SU-DHL-6 (cell line): Measurements from ENCODE around the gene HIP1R.

Experiments used
- H2AFZ ChIP-seq: fragments of 200-600 bp; sonication (generic); 2 replicates; pipeline ENCODE4 v1.6.1; 2014; ENCODE audit warnings: low read depth, mild to moderate bottlenecking, moderate library complexity, mixed read lengths, antibody characterized with exemption, low read length; ENCODE audit not compliant: severe bottlenecking
- H3F3A ChIP-seq: fragments of 200-600 bp; shearing (Covaris generic); 2 replicates; pipeline ENCODE4 v1.6.0; 2016; ENCODE audit warnings: antibody characterized with exemption, mild to moderate bottlenecking; ENCODE audit not compliant: insufficient read depth
- H3K27ac ChIP-seq: fragments of 200-600 bp; sonication (generic); 2 replicates; pipeline ENCODE4 v1.5.1; 2016; ENCODE audit warnings: low read depth, mild to moderate bottlenecking, low read length, moderate library complexity, mixed read lengths
- H3K27me3 ChIP-seq: fragments of 200-600 bp; sonication (generic), shearing (Covaris generic); 2 replicates; pipeline ENCODE4 v1.6.0; 2014; ENCODE audit warnings: mild to moderate bottlenecking, low read length
- H3K36me3 ChIP-seq: fragments of 200-600 bp; sonication (generic); 2 replicates; pipeline ENCODE4 v1.6.1; 2014; ENCODE audit warnings: mild to moderate bottlenecking, low read length, mixed read lengths
- H3K4me2 ChIP-seq: fragments of 300-600, 200-600 bp; shearing (Covaris generic), sonication (generic); 2 replicates; pipeline ENCODE4 v1.6.0; 2014; ENCODE audit warnings: low read length, low read depth, mild to moderate bottlenecking; ENCODE audit not compliant: poor library complexity, severe bottlenecking
- H3K4me3 ChIP-seq: fragments of 200-600 bp; sonication (generic); 2 replicates; pipeline ENCODE4 v1.5.1; 2014; ENCODE audit warnings: antibody characterized with exemption, low read length, mild to moderate bottlenecking, mixed read lengths; ENCODE audit not compliant: insufficient read depth, poor library complexity, severe bottlenecking
- H3K79me2 ChIP-seq: fragments of 200-600 bp; sonication (generic); 2 replicates; pipeline ENCODE4 v1.6.1; 2014; ENCODE audit warnings: mild to moderate bottlenecking, low read length, moderate library complexity; ENCODE audit not compliant: insufficient read depth
- H3K9ac ChIP-seq: fragments of 200-600 bp; sonication (generic); 2 replicates; pipeline ENCODE4 v1.7.0; 2014; ENCODE audit warnings: mild to moderate bottlenecking, low read length
- H3K9me2 ChIP-seq: fragments of 200-600 bp; sonication (generic); replicated peaks from 2 replicates; pipeline ENCODE4 v1.6.1; 2014; ENCODE audit warnings: low read length; ENCODE audit not compliant: insufficient read depth
- H3K9me3 ChIP-seq: fragments of 200-600 bp; sonication (generic); 2 replicates; pipeline ENCODE4 v1.6.1; 2014; ENCODE audit warnings: low read length, mixed read lengths; ENCODE audit not compliant: insufficient read depth
- H4K20me1 ChIP-seq: fragments of 200-600 bp; sonication (generic); 2 replicates; pipeline ENCODE4 v1.6.1; 2014; ENCODE audit warnings: low read depth, mild to moderate bottlenecking, antibody characterized with exemption, low read length, moderate library complexity, mixed read lengths
- EZH2phosphoT487 ChIP-seq: fragments of 200-600 bp; sonication (generic), shearing (Covaris generic); conservative IDR thresholded peaks from 2 replicates; pipeline ENCODE4 v1.6.1; 2018; ENCODE audit warnings: mild to moderate bottlenecking, antibody characterized with exemption, low read length, moderate library complexity, mixed read lengths
- TF ChIP-seq, protein P1 (sequence below): fragments of 200-600 bp; sonication (generic); IDR thresholded peaks from one replicate; pipeline ENCODE4 v1.5.1; 2017; ENCODE audit warnings: antibody characterized with exemption, mild to moderate bottlenecking, low read length, moderate library complexity; ENCODE audit not compliant: insufficient read depth, poor library complexity, severe bottlenecking

The HIP1R gene

DNA sequence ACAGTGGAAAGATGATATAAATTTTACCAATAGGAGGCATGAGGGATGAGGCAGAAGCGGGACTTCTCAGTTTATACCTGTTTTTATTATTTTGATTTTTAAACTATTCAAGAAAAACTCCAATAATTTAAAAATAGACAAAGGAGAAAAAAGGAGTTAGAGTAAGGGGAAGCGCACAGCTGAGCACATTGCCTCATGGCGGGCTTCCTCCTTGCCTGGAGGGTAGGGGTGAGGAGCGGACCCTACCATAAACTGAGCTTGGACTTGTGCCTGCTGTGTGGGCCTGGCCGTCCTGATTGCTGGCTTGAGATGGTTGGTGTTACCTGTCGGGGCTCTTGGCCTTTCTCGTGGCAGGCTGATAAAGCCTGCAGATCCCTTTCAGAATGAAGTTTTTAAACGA, 15.1 kb upstream of the HIP1R start:
- TF ChIP-seq, protein P1, sequence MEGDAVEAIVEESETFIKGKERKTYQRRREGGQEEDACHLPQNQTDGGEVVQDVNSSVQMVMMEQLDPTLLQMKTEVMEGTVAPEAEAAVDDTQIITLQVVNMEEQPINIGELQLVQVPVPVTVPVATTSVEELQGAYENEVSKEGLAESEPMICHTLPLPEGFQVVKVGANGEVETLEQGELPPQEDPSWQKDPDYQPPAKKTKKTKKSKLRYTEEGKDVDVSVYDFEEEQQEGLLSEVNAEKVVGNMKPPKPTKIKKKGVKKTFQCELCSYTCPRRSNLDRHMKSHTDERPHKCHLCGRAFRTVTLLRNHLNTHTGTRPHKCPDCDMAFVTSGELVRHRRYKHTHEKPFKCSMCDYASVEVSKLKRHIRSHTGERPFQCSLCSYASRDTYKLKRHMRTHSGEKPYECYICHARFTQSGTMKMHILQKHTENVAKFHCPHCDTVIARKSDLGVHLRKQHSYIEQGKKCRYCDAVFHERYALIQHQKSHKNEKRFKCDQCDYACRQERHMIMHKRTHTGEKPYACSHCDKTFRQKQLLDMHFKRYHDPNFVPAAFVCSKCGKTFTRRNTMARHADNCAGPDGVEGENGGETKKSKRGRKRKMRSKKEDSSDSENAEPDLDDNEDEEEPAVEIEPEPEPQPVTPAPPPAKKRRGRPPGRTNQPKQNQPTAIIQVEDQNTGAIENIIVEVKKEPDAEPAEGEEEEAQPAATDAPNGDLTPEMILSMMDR, result no peak
- TF ChIP-seq EZH2phosphoT487, result no peak
- H3K4me2 ChIP-seq, result no peak overlapping the region
- H3K4me3 ChIP-seq, result no peak overlapping the region
- no peak overlapping the region for H2AFZ ChIP-seq
- H3K27ac ChIP-seq, result no peak overlapping the region
- no peaks in the 10 kb centered on the region for H3K9me3 ChIP-seq
- no peaks in the 10 kb centered on the region for H4K20me1 ChIP-seq
- H3K79me2 ChIP-seq, result no peaks in the 10 kb centered on the region
- no peaks in the 10 kb centered on the region for H3K27me3 ChIP-seq
- H3K36me3 ChIP-seq, result no peaks in the 10 kb centered on the region
- H3K9ac ChIP-seq, result no peak overlapping the region
- no peaks in the 10 kb centered on the region for H3K9me2 ChIP-seq
- no peaks in the 10 kb centered on the region for H3F3A ChIP-seq

DNA sequence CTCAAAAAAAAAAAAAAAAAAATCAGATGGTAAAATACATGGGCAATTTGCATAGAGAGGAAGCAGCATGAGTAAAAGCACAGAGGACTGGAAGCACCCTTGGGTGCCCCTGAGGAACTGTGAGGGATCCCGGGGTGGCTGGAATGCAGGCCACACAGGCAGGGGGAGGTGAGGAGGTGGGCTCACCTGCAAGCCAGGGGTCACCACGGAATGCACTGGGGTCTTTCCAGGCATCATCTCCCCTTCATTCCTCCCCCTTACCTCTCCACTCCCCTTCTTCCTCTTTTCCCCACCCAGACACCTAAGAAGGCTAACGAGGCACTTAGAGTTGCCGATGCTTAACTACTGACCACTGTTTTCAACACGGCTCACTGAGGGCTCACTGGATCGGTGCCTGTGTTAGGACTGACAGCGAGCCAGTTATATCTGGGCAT, 14.4 kb upstream of the HIP1R start:
- Histone ChIP-seq H4K20me1 (no peaks in the 10 kb centered on the region), H3K79me2 (no peaks in the 10 kb centered on the region), H3K9ac (peak overlapping the region; percentile 6; the same call in 1 of the 2 replicates), H3K4me3 (no peak overlapping the region), H3K9me3 (no peaks in the 10 kb centered on the region), H3K9me2 (no peaks in the 10 kb centered on the region), H3K36me3 (no peaks in the 10 kb centered on the region), H3F3A (no peaks in the 10 kb centered on the region), H3K27ac (no peak overlapping the region), H3K27me3 (no peaks in the 10 kb centered on the region), H3K4me2 (peak overlapping the region; percentile 22), H2AFZ (peak overlapping the region; percentile 65)
- TF ChIP-seq, protein P1, result no peak
- no peak for TF ChIP-seq EZH2phosphoT487

DNA sequence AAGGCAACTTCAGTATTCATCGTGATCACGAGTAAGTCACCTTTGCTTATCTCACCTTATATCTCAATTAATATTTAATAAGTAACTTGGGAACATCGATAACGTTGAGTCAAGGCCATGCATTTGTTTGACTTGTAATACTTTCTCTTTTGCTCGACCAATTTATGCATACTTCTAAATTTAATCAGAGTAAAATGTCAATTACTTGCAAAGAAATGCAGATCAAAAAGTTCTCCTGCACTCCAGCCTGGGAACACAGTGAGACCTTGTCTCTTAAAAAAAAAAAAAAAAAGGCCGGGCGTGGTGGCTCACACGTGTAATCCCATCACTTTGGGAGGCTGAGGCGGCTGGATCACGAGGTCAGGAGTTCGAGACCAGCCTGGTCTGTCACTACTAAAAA, 11.8 kb upstream of the HIP1R start:
- no peak for TF ChIP-seq EZH2phosphoT487
- TF ChIP-seq, protein P1, result no peak
- H3K9me2 ChIP-seq, result no peaks in the 10 kb centered on the region
- no peaks in the 10 kb centered on the region for H3K36me3 ChIP-seq
- H3F3A ChIP-seq, result no peaks in the 10 kb centered on the region
- no peak overlapping the region for H3K9ac ChIP-seq
- no peak overlapping the region for H3K4me3 ChIP-seq
- no peak overlapping the region for H3K4me2 ChIP-seq
- H3K27ac ChIP-seq, result no peak overlapping the region
- no peak overlapping the region for H2AFZ ChIP-seq
- H3K9me3 ChIP-seq, result no peaks in the 10 kb centered on the region
- H4K20me1 ChIP-seq, result no peaks in the 10 kb centered on the region
- no peaks in the 10 kb centered on the region for H3K79me2 ChIP-seq
- H3K27me3 ChIP-seq, result no peaks in the 10 kb centered on the region
